Stimulated activated CD8-positive, alpha-beta memory T cell treated with anti-CD3 and anti-CD28 coated beads, Interleukin-15, amount 100 ng/mL, for 48 hours (primary cell): ENCODE data around the gene CLIC1.

ENCODE experiments used
- DNase-seq, 2 donors: peaks; one replicate each; pipeline ENCODE4 v3.0.0-alpha.2; 2020; ENCODE audit warnings: low read depth in 2 of 2

The CLIC1 gene

DNA sequence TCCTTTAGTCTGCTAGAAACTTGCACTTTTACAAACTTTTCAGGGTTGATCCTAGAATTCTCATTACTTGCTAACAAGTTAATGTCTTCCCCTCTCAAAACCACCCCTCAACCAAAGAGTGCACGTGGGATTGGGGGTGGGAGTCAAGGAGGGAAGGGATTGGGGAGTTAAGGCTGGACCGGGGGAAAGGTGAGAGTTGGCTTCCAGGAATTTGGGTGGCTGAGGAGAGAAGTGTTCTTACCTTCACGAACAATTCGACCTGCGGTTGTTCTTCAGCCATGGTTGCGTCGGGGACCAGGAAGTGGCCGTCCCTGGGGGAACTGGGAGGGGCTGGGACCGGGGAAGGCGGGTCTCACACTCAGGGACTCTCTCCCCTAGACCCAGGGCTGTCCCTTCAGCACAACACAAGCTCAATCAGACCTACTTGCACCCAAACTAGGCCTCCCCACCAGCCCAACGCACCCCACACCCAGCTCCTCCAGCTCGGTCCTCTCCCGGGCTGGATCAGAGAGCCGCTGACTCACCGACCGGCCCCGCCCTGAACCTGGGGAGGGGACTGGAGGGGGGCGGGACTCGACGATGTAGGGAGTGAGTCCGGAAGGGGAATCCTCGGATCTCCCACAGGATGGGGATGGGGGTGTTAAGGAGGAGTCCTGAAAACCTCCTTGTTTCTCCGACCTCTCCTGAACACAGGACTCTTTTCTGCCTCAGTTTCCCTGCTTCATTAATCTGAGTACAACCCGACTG is at the start of gene CLIC1:
TSS of gene CLIC1 (minus strand) at position 510 of the 747 bp plus-strand sequence. CDS start at position 280, 230 bp downstream.
- DNase-seq, result peak; percentile 70 to 78

GRCh38 chr6:31785475-31785874 is 49.1 kb upstream of the CLIC1 start:
- no peak for DNase-seq

GRCh38 chr6:31784098-31784925 is 48.0 kb upstream of the CLIC1 start:
- no peak for DNase-seq

DNA sequence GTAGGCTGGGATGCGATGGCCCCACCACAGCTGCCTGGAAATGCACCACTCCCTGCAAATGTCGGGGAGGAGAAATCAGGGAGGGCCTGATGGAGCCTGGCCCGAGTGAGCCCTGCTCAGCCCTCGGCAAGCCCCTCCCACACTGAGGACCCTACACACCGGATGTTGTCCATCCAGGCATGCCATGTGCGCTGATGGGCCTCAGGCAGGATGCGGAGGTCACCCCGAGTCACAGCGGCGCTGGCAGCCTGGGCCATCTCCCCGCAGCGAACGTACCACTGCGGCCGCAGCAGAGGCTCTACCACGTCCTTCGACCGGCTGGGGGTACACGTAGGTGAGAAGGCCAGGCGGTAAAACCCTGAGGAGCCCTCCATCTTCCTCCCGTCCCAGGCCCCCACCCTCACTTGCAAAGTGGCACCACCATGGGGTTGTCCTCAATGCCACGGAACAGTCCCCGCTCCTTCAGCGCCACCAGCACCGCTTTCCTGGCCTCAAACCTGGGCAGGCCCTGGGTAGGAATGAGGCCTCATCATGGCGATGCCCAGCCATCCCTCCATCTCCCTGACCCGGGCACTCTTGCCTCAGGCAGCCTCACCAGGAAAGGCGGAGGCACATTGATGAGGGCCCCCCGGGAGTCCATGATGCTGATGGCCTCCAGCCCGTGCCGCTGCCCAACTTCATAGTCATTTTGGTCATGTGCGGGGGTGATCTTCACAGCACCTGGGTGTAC is 46.0 kb upstream of the CLIC1 start:
- DNase-seq, result no peak

DNA sequence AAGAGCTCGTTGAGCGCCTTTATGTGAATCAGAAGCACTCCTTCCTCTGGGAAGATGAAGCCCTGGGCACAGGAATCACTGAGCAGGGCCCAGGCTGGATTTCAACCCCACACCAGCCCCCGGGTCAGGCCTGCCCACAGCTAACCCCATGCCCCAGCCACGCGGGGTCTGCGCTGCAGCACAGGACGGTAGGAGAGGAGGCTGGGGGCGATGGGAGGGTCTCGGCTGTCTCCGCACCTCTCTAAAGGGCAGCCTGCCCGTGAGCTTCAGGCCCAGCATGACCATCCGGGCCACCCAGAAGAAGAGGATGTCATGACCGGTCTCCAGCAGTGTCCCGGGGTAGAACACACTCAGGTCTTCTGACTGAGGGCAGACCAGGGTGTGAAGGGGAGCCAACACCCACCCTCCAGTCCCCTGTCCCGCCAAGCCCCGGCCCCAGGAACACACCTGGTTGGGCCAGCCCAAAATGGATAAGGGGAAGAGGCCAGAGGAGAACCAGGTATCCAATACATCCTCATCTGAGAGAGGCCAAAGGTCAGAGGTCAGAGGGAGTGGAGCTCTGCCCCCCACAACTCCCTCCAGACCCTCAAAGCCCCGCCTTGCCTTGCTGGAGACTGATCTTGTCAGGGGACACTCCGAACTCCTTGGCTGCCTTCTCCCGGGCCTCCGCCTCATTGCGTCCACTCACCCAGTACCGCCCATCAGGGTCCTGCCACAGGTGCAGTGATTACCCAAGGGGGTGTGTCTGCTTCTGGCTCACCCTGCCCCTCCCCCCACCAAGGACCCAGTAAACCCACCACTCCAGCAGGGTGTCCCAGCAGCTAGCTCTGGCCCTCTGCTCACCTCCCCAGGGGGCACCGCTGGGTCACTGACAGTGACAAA is 45.2 kb upstream of the CLIC1 start:
- DNase-seq, result no peak

DNA sequence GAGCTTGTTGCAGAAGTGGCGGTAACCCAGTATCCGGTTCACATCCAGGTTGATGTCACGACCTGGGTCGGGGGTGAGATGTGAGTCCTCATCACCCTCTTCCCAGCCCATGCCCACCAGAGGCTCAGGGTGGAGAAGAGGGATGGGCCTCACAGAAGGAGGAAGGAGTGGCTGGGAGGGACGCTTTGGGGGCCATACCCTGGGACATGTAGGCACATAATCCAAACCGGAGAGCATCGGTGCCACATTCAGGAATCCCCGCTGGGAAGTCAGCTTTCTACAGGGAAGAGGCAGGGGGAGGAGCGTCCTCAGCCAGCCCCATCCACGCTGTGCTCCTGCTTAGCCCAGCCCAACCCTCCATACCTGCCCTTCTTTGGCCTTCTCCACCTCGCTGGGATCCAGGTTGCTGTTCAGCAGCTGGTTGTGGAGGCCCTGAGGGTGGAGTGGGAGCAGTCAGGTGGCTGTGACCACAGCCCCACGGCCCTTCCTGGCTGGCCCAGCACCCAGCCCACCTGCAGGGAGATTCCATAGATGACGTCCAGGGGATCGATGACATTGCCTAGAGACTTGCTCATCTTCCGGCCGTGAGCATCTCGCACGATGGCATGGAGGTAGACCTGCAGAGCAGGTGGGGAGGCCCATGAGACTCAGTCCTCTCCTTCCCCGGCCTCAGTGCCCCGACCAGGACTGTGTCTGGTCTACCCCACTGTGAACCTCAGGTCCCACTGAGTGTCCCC is 44.3 kb upstream of the CLIC1 start:
- no peak for DNase-seq

GRCh38 chr6:31779908-31780307 is 43.6 kb upstream of the CLIC1 start:
- DNase-seq, result no peak

DNA sequence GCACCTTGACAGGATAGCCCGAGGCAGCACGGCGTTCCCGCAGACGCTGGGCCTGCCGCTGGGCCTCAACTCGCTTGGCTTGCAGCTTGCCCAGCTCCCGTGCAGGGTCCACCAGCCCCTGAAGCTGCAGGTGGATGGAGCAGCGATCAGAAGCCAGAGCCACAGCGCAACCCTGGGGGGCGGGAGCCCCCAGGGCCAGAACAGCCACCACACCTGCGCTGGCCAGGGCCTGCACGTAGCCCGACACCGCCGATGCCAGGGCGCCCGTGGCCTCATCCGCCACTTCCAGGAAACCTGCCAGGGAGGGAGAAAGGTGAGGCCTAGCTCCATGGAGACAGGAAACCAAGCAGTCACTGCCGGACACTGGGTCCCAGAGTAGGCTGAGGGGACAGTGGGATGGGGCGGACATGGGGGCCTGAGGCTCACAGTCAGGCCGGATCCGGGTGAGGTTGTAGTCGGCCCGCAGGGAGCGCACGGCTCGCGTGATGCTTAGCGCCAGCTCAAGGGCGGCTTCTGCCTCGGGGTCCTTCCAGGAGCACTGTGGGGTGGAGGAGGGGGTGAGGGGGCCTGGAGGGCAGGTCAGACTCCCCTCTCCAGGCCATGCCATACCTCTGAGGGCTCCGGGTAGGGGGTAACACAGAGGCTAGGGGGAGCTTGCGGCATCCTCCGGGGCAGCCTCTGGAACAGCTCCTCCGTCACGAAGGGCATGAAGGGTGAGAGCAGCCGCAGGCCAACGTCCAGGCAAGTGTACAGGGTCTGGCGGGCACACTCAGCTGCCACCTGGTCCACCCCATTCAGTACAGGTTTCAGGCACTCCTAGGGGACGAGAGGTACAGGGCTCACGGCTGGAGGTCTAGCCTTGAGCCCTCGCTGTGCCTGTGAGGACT is 42.9 kb upstream of the CLIC1 start:
- no peak for DNase-seq

GRCh38 chr6:31778193-31778592 is 41.9 kb upstream of the CLIC1 start:
- no peak for DNase-seq

GRCh38 chr6:31777667-31778050 is 41.3 kb upstream of the CLIC1 start:
- DNase-seq, result no peak

DNA sequence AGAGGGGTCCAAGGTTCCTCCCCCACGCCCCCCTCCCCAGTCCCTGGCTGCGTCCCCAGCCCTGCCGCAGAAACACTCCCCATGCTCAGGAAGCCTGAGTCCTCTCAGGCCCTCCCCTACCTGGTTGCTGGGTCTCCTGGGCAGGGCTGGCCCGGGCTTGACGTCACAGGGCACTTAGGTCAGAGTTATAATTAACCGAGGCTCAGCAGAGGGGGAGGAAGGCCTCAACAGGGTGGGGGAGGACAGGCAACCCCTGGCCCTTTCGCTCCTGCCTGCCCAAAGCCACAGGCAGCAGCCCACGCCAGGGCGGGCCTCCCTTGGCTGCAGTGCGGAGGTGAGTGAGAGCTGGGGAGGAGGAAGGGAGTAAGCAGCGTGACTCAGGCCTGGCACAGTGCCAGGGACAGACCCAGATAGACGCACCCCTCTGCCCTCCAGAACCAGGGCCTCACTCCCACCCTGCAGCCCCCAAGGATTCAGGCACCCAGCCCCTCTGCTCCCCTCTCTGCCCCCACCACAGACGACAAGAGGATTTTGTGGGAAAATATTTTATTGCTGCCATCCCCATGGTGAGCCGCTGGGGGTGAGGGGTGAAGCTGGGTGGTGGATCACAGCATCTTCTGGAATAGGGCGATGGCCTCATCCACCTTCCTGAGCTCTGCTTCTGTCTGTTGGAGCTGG is 40.8 kb upstream of the CLIC1 start, which contains the start of gene VWA7:
TSS of gene VWA7 (minus strand) at position 340 of the 678 bp plus-strand sequence. CDS start 549 bp downstream, outside the sequence.
- peak; percentile 77 to 84 for DNase-seq

DNA sequence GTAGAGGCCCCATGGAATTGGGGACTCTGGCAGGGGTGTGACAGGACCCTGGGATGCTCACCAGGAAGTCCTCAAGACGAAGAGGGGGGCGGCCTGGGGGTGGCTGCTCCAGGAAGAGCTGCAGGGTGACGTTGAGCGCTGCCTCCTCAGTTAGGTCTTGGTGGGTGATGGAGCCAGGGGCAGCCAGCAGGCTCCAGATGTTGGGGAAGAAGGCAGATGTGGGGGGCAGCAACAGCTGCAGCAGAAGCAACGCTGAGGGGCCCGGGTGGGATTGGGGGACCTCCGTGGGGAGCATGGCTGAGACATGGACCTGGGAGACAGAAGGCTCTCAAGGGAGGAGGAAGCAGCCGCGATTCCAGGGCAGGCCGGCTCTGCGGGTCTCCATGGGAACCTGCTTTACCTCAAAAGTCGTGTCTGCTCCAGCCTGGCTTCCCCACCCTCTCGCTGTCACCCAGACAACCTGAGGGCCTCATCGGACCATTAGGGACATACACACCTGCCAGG is 40.2 kb upstream of the CLIC1 start:
- DNase-seq, result no peak

DNA sequence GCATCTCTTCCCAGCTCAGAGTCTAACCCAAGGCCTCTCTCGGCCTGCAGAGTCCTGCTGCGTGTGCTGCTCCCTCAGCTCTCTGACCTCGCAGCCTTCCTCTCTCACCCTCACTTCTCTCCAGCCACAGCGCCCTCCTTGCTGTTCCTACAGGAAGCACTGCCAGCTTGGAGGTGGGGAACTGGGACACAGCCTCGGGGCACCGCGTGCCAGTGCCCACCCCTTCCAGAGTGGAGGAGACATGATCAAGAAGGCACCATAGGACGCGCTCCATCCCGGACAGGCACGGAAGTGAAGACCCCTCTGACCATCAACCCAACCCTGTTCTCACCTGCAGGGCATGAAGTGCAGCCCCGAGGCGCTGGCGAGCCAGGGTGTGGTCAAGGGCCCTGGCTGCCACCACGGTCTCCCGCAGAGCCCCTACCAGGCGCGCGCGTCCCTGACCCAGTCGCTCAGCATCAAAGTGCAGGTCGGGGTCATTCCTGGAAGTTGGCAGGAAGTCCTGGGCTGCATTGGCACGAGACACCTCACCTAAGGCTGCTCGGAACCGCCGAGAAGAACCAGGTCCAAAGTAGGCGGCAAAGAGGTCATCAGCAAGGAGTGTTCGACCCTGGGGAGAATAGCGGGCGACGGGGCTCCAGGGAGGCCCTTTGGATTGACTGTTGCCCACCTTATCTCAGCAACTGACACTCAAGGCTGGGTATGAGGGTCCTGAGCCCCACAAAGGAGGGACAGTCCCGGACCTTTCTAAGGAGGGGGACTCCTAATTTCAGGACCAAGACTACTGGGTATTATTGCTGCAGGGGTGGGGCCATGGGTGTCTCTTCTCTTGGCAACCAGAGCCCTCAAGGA is 39.5 kb upstream of the CLIC1 start:
- no peak for DNase-seq

- DNase-seq, result no peak
Measured at GRCh38 chr6:31775184-31775583, 38.9 kb upstream of the CLIC1 start.

DNA sequence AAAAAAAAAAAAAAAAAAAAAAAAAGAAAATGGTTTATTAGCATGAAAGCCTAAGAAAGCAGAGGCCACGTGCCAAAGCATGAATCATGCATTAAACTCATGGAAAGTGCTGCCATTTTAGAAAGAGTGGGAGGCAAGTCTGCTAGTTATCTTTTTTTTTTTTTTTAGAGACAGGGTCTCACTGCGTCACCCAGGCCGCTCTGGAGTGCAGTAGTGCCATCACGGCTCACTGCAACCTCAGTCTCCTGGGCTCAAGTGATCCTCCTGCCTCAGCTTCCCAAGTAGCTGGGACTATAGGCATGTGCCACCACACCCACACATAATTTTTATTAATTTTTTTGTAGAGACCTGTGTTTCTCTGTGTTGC is 35.6 kb upstream of the CLIC1 start:
- DNase-seq, result no peak

- DNase-seq, result no peak
Measured at GRCh38 chr6:31770860-31771259, 34.5 kb upstream of the CLIC1 start.

DNA sequence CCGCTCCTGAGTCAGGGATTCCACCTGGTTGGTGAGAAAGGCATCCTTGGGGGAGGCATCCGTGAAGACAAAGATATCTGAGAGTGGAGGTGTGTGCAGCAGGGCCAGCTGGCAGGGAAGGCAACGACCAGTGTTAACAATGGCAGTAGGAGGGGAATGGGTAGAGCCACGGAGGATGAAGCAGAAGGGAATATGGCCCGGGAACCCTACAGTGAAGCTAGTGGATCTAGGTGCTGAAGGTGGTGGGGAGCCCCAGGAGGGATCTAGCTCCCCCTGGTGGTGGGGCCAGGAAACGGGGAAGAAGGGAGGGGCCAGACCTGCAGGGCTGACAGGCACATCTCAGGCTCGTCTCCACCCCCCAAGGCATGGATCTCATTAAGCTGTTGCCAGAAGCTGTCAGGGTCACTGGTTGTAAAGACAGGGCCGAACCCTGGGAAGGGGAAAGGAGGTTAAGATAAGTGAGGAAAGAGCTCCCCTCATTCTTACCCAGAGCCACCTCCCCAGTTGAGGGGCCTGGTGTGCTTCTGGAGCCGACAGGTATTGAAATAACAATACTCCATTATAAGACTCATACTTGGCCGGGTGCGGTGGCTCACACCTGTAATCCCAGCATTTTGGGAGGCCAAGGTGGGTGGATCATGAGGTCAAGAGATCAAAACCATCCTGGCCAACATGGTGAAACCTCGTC is 33.5 kb upstream of the CLIC1 start:
- peak; percentile 65 to 74 for DNase-seq
